Heart left ventricle (tissue), 13 donors: ENCODE data around the gene EIF4E1B.

Source experiments
- POLR2A ChIP-seq, 2 donors: fragments of 450-650 bp; IDR thresholded peaks; one replicate each; pipeline ENCODE4 v1.6.1; 2017; ENCODE audit warnings: antibody characterized with exemption in 2 of 2, mild to moderate bottlenecking in 2 of 2, moderate library complexity in 2 of 2
- TF ChIP-seq, protein P1 (sequence below), 12 donors: fragments of 200-600 bp; sonication (generic) in 4 of 12; IDR thresholded peaks; one replicate each; pipeline versions ENCODE4 v1.5.0 to v1.8.0; 2018 to 2022; ENCODE audit warnings: antibody characterized with exemption in 12 of 12, mild to moderate bottlenecking in 5 of 12
- donor health status: ischemic (EF 13 %, LVEDD 7.1; RV severe dilation, severe dysfunction).
- donor health status: DM: no; HTN: yes; CAD: no.
- donor health status: DM: no; HTN: no; CAD: no.
- donor health status: ischemic (EF 25% LVEDD 6.9; RV normal size, moderate dysfunction).
- donor health status: ischemic (EF 25% LVEDD 5.7; RV mildly dilated, moderate dysfunction).
- donor health status: ischemic (EF 35%, LVEDD 5.7; RV mildly dilated, moderate dysfunction).
- donor health status: nonischemic (EF 11% LVEDD 7.7; RV severe dilation, severe dysfunction).
- donor health status: DM: yes; HTN: yes; CAD: no.
- donor health status: PGD.
- donor health status: ischemic (EF 29% LVEDD 5.4; RV normal size, mild dysfunction).
- donor health status: nonischemic (EF 23%, LVEDD 6.1; RV moderate dilation, normal function).

DNA sequence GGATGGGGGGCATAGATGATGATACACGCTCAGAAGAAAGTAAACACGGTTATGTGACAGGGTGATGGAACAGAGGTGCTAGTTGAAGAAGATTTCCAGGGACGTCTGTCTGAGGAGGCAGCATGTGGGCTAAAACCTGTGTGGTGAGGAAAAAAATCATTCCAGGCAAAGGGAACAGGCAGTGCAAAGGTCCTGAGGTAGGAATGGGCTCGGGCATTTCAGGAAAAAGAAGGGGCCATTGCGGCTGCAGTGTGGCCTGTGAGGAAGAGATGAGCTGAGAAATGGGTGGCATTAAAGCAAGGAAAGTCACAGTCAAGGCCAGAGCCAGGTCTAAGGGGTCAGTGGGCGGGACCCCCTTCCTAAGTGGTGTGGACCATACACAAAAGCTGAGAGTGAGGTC is 35.0 kb downstream of the EIF4E1B start:
- TF ChIP-seq POLR2A (IDR thresholded peaks at IDR 0.05) = no peak
- TF ChIP-seq, protein P1, sequence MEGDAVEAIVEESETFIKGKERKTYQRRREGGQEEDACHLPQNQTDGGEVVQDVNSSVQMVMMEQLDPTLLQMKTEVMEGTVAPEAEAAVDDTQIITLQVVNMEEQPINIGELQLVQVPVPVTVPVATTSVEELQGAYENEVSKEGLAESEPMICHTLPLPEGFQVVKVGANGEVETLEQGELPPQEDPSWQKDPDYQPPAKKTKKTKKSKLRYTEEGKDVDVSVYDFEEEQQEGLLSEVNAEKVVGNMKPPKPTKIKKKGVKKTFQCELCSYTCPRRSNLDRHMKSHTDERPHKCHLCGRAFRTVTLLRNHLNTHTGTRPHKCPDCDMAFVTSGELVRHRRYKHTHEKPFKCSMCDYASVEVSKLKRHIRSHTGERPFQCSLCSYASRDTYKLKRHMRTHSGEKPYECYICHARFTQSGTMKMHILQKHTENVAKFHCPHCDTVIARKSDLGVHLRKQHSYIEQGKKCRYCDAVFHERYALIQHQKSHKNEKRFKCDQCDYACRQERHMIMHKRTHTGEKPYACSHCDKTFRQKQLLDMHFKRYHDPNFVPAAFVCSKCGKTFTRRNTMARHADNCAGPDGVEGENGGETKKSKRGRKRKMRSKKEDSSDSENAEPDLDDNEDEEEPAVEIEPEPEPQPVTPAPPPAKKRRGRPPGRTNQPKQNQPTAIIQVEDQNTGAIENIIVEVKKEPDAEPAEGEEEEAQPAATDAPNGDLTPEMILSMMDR (IDR thresholded peaks at IDR 0.05) = no peak
